Keratinocyte (primary cell): ENCODE results near the gene FAR1. TPM values are rescaled to one million over a fixed set of nuclear protein-coding genes. Genes with fewer than 3 reads are reported as not detected.

Source experiments
- DNase-seq: peaks from one replicate; pipeline ENCODE4 v3.0.0-alpha.2; 2011; ENCODE audit warnings: low read depth, missing footprints, low spot score
- FAIRE-seq: peaks from 2 replicates; lab custom pipeline; 2011; peaks lifted over from hg19 to GRCh38; lab: Jason Lieb, UNC
- H2AFZ ChIP-seq: 2 replicates; pipeline ENCODE4 v1.6.0; 2012; ENCODE audit warnings: low read length, control low read depth, inconsistent platforms; ENCODE audit not compliant: control insufficient read depth
- H3K27ac ChIP-seq: 2 replicates; pipeline ENCODE4 v1.5.1; 2011; ENCODE audit warnings: low read length; ENCODE audit not compliant: control insufficient read depth, insufficient read depth
- H3K27me3 ChIP-seq: 3 replicates; pipeline ENCODE4 v1.6.0; 2011; ENCODE audit warnings: low read length; ENCODE audit not compliant: control insufficient read depth, insufficient read depth; ENCODE audit errors: extremely low read depth
- H3K36me3 ChIP-seq, 2 experiments: 2 replicates in 1 of 2; 3 replicates in 1 of 2; pipeline ENCODE4 v1.5.1; 2011; ENCODE audit warnings: low read length in 2 of 2, mild to moderate bottlenecking in 1 of 2; ENCODE audit not compliant: control insufficient read depth in 2 of 2, insufficient read depth in 2 of 2; ENCODE audit errors: extremely low read depth in 1 of 2
- H3K4me1 ChIP-seq: 3 replicates; pipeline ENCODE4 v1.5.1; 2011; ENCODE audit warnings: low read length; ENCODE audit not compliant: control insufficient read depth, insufficient read depth; ENCODE audit errors: extremely low read depth
- H3K4me2 ChIP-seq: 3 replicates; pipeline ENCODE4 v1.6.0; 2011; ENCODE audit warnings: low read depth, low read length; ENCODE audit not compliant: control insufficient read depth, insufficient read depth; ENCODE audit errors: extremely low read depth
- H3K4me3 ChIP-seq, 3 experiments: fragments of 200-600 bp in 1 of 3; sonication (generic) in 1 of 3; 2 replicates in 2 of 3; 3 replicates in 1 of 3; pipeline ENCODE4 v1.5.1; 2011 to 2016; ENCODE audit warnings: low read length in 3 of 3, mild to moderate bottlenecking in 3 of 3, control low read depth in 2 of 3, inconsistent platforms in 1 of 3, low read depth in 1 of 3, mixed read lengths in 1 of 3, mixed run types in 1 of 3, moderate library complexity in 1 of 3; ENCODE audit not compliant: control insufficient read depth in 2 of 3, insufficient read depth in 2 of 3; ENCODE audit errors: extremely low read depth in 1 of 3
- H3K79me2 ChIP-seq: 2 replicates; pipeline ENCODE4 v1.6.0; 2012; ENCODE audit warnings: low read length; ENCODE audit not compliant: control insufficient read depth, insufficient read depth
- H3K9ac ChIP-seq: 3 replicates; pipeline ENCODE4 v1.6.0; 2011; ENCODE audit warnings: low read length; ENCODE audit not compliant: control insufficient read depth, insufficient read depth; ENCODE audit errors: extremely low read depth
- H3K9me1 ChIP-seq: 3 replicates; pipeline ENCODE4 v1.6.0; 2011; ENCODE audit warnings: low read length; ENCODE audit not compliant: control insufficient read depth, insufficient read depth; ENCODE audit errors: extremely low read depth
- H3K9me3 ChIP-seq: 2 replicates; pipeline ENCODE4 v1.5.1; 2012; ENCODE audit warnings: low read depth, low read length; ENCODE audit not compliant: control insufficient read depth
- H4K20me1 ChIP-seq: 3 replicates; pipeline ENCODE4 v1.6.0; 2011; ENCODE audit warnings: low read length; ENCODE audit not compliant: control insufficient read depth, insufficient read depth; ENCODE audit errors: extremely low read depth
- EZH2 ChIP-seq: IDR thresholded peaks from one replicate; pipeline ENCODE4 v1.6.1; 2012; ENCODE audit warnings: inconsistent platforms, mild to moderate bottlenecking, low read length, moderate library complexity
- dilution Hi-C: fragments of 300-500 bp; cut with MboI; formaldehyde crosslinking; loops from one replicate; pipeline ENCODE4 v1.7.0; 2020; ENCODE audit warnings: low sequenced_read_pairs; ENCODE audit not compliant: extremely low pct_ligation_motif_present
- polyA plus RNA-seq, 5 experiments: library from polyadenylated mRNA; depleted of rRNA in 3 of 5; stranded (reverse) in 3 of 5; stranded (forward) in 1 of 5; unstranded in 1 of 5; fragments of >200 nt; gene quantifications; 1 replicate in 1 of 5; 2 replicates in 3 of 5; 3 replicates in 1 of 5; pipeline versions ENCODE4 v1.2.1 to v1.2.3, GENCODE V29; 2011 to 2012; ENCODE audit warnings: missing spikeins in 2 of 5, low read depth in 1 of 5, low replicate concordance in 1 of 5
- TF ChIP-seq, protein P1 (sequence below), 3 experiments: IDR thresholded peaks in 1 of 3; conservative IDR thresholded peaks in 1 of 3; optimal IDR thresholded peaks in 1 of 3; 2 replicates in 2 of 3; 3 replicates in 1 of 3; pipeline versions ENCODE3 to v1.5.1; 2011; ENCODE audit warnings: low read length in 3 of 3, mild to moderate bottlenecking in 3 of 3, moderate library complexity in 2 of 3, control low read depth in 1 of 3, inconsistent platforms in 1 of 3; ENCODE audit not compliant: insufficient read depth in 2 of 3; ENCODE audit errors: extremely low read depth in 1 of 3

Gene FAR1
- polyA plus RNA-seq, 1 donor (not counting 4 experiments of a cell fraction or from before 2014, with no cell fraction given): 140 TPM

DNA sequence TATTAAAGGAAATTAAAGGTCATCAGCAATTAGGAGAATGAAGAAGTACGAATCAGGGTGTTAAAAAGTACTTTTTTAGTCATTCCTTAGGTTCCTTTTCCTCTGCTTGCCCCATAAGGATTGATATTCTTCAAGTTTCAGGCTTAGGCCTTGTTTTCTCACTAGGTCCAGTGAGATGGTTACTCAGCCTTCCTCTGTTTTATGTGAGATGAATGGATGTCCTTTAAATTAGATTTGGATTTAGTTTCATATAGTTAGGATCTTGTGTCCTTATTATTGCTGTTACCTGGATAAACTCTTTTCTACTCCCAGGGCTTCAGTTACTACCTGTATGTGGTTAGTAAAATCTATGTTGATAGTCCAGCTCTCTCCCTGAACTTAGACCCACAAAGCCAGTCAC, 29.2 kb downstream of the FAR1 start:
- Histone ChIP-seq H3K9me1 (peaks cover 2% of the 10 kb centered on the region), H3K27ac (no peak overlapping the region), H3K4me3 (no peak overlapping the region), H3K9ac (no peak overlapping the region), H3K4me1 (no peaks in the 10 kb centered on the region), H3K27me3 (no peaks in the 10 kb centered on the region), H2AFZ (no peak overlapping the region), H3K36me3 (peaks cover 11 to 17% of the 10 kb centered on the region in 2 experiments), H3K79me2 (peaks cover 42% of the 10 kb centered on the region), H4K20me1 (peaks cover 10% of the 10 kb centered on the region), H3K4me2 (no peak overlapping the region), H3K9me3 (no peaks in the 10 kb centered on the region)
- dilution Hi-C loops: no loop called here
- FAIRE-seq (no peak), DNase-seq (no peak)
- TF ChIP-seq, protein P1, sequence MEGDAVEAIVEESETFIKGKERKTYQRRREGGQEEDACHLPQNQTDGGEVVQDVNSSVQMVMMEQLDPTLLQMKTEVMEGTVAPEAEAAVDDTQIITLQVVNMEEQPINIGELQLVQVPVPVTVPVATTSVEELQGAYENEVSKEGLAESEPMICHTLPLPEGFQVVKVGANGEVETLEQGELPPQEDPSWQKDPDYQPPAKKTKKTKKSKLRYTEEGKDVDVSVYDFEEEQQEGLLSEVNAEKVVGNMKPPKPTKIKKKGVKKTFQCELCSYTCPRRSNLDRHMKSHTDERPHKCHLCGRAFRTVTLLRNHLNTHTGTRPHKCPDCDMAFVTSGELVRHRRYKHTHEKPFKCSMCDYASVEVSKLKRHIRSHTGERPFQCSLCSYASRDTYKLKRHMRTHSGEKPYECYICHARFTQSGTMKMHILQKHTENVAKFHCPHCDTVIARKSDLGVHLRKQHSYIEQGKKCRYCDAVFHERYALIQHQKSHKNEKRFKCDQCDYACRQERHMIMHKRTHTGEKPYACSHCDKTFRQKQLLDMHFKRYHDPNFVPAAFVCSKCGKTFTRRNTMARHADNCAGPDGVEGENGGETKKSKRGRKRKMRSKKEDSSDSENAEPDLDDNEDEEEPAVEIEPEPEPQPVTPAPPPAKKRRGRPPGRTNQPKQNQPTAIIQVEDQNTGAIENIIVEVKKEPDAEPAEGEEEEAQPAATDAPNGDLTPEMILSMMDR (optimal IDR thresholded peaks at IDR 0.05 in 1 of 3, IDR thresholded peaks at IDR 0.05 in 1 of 3, conservative IDR thresholded peaks at IDR 0.05 in 1 of 3; ENCODE audit: extremely low read depth in 1 of 3, insufficient read depth in 2 of 3, low read length in 3 of 3): no peak
- no peak for TF ChIP-seq EZH2

DNA sequence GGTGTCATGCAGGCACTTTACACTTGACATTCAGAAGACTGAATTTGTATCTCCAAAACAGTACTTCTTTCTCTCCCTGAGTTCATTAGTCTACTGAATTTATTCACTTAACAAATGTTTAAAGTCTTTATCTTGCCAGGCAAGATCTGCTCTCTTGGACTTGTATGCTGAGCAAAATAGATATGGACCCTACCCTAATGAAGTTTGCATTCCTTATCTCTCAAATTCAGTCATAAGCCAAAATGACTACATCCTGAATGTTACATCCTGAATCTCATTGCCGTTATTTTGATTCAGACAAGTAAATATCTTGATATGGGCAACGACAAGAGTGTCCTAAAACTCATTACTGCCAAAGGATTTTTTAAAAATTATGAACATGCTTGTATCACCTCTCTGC, 29.7 kb downstream of the FAR1 start:
- Histone ChIP-seq H3K9me1 (peaks cover 2% of the 10 kb centered on the region), H2AFZ (no peak overlapping the region), H3K9me3 (no peaks in the 10 kb centered on the region), H3K27ac (no peak overlapping the region), H3K27me3 (no peaks in the 10 kb centered on the region), H3K79me2 (peaks cover 38% of the 10 kb centered on the region), H3K36me3 (peaks cover 11 to 18% of the 10 kb centered on the region in 2 experiments), H3K9ac (no peak overlapping the region), H3K4me1 (no peaks in the 10 kb centered on the region), H3K4me2 (no peak overlapping the region), H4K20me1 (peaks cover 10% of the 10 kb centered on the region), H3K4me3 (no peak overlapping the region)
- DNase-seq: no peak
- no peak for FAIRE-seq
- dilution Hi-C loops: no loop called here
- TF ChIP-seq, protein P1 (optimal IDR thresholded peaks at IDR 0.05 in 1 of 3, IDR thresholded peaks at IDR 0.05 in 1 of 3, conservative IDR thresholded peaks at IDR 0.05 in 1 of 3; ENCODE audit: extremely low read depth in 1 of 3, insufficient read depth in 2 of 3, low read length in 3 of 3): no peak
- no peak for TF ChIP-seq EZH2
